GM18505 (cell line): ENCODE results near the gene ATL3.
"Not testable (repeated sequence)": the region's sequence is repeated elsewhere in the genome, so short reads cannot be mapped to it uniquely, and the experiment has no call there.

Experiments
- ATAC-seq: cut with Tn5 transposase; IDR thresholded peaks from one replicate; pipeline ENCODE4 v1.9.1; 2021; ENCODE audit not compliant: unreplicated experiment
- POLR2A ChIP-seq: IDR thresholded peaks from 4 replicates; pipeline ENCODE4 v1.6.1; 2011; ENCODE audit warnings: borderline replicate concordance; ENCODE audit not compliant: insufficient read depth, insufficient read length; ENCODE audit errors: extremely low read depth

The ATL3 gene

GRCh38 chr11:63621071-63621470 is 50.1 kb downstream of the ATL3 start:
- ATAC-seq = no peak
- TF ChIP-seq POLR2A = no peak

- TF ChIP-seq POLR2A = no peak
- no peak for ATAC-seq
Measured at GRCh38 chr11:63619967-63620366, 51.2 kb downstream of the ATL3 start.

- not testable (repeated sequence) for ATAC-seq
Measured at GRCh38 chr11:63617686-63618085, 53.5 kb downstream of the ATL3 start.

GRCh38 chr11:63616953-63617352 is 54.2 kb downstream of the ATL3 start:
- no peak for TF ChIP-seq POLR2A
- ATAC-seq = no peak

GRCh38 chr11:63614136-63614671 is 57.0 kb downstream of the ATL3 start, which contains the start of gene PLAAT3:
Gene PLAAT3 (minus strand): TSS chr11:63614433. CDS start chr11:63614014, 419 bp downstream.
- TF ChIP-seq POLR2A = peak; percentile 18

GRCh38 chr11:63613517-63614135 is 57.5 kb downstream of the ATL3 start:
- no peak for ATAC-seq

More at GRCh38 chr11:63614136-63614671, 57.0 kb downstream of the ATL3 start, which contains the start of gene PLAAT3:
- ATAC-seq = no peak

GRCh38 chr11:63612181-63612580 is 59.0 kb downstream of the ATL3 start:
- no peak for TF ChIP-seq POLR2A
- no peak for ATAC-seq

More at GRCh38 chr11:63613517-63614135, 57.5 kb downstream of the ATL3 start:
- TF ChIP-seq POLR2A = no peak

GRCh38 chr11:63611395-63611747 is 59.8 kb downstream of the ATL3 start:
- no peak for TF ChIP-seq POLR2A
- no peak for ATAC-seq

GRCh38 chr11:63610604-63611394 is 60.4 kb downstream of the ATL3 start:
- TF ChIP-seq POLR2A = no peak
- no peak for ATAC-seq

GRCh38 chr11:63609971-63610580 is 61.1 kb downstream of the ATL3 start:
- no peak for TF ChIP-seq POLR2A
- ATAC-seq = no peak

- ATAC-seq = no peak
- no peak for TF ChIP-seq POLR2A
Measured at GRCh38 chr11:63609536-63609935, 61.6 kb downstream of the ATL3 start.

- ATAC-seq = no peak
Measured at GRCh38 chr11:63608353-63609345, 62.5 kb downstream of the ATL3 start.

GRCh38 chr11:63603180-63603518 is 68.0 kb downstream of the ATL3 start:
- no peak for TF ChIP-seq POLR2A
- no peak for ATAC-seq

More at GRCh38 chr11:63608353-63609345, 62.5 kb downstream of the ATL3 start:
- no peak for TF ChIP-seq POLR2A

GRCh38 chr11:63602290-63603179 is 68.6 kb downstream of the ATL3 start:
- ATAC-seq = not testable (repeated sequence)
